Glutamatergic neuron (in vitro differentiated cells): ENCODE measurements around the gene SAMD14. TPM values are rescaled to one million over a fixed set of nuclear protein-coding genes. Genes with fewer than 3 reads are reported as not detected.

ENCODE experiments used
- DNase-seq: peaks from one replicate; pipeline ENCODE4 v3.0.0; 2022
- H3K27ac Mint-ChIP-seq: one replicate; pipeline ENCODE4 v1.8.0; 2020; ENCODE audit warnings: mild to moderate bottlenecking, mixed read lengths, inconsistent platforms; ENCODE audit not compliant: unreplicated experiment
- H3K27me3 Mint-ChIP-seq: one replicate; pipeline ENCODE4 v1.8.0; 2020; ENCODE audit warnings: mild to moderate bottlenecking, moderate library complexity, mixed read lengths, inconsistent platforms; ENCODE audit not compliant: unreplicated experiment
- H3K36me3 Mint-ChIP-seq: one replicate; pipeline ENCODE4 v1.8.0; 2020; ENCODE audit warnings: mild to moderate bottlenecking, mixed read lengths, inconsistent platforms; ENCODE audit not compliant: unreplicated experiment
- H3K4me1 Mint-ChIP-seq: one replicate; pipeline ENCODE4 v1.8.0; 2020; ENCODE audit warnings: mild to moderate bottlenecking, low read depth, mixed read lengths, inconsistent platforms; ENCODE audit not compliant: unreplicated experiment
- H3K4me3 Mint-ChIP-seq: one replicate; pipeline ENCODE4 v1.8.0; 2020; ENCODE audit warnings: mild to moderate bottlenecking, mixed read lengths, inconsistent platforms; ENCODE audit not compliant: unreplicated experiment
- H3K9me3 Mint-ChIP-seq: one replicate; pipeline ENCODE4 v1.8.0; 2020; ENCODE audit warnings: mild to moderate bottlenecking, moderate library complexity, mixed read lengths, inconsistent platforms; ENCODE audit not compliant: unreplicated experiment
- total RNA-seq: library from RNA; stranded (reverse); fragmentation: NEBNext Ultra II Directional; extraction: Animal tissue kit (Norgen Biotek cat#: 25700); gene quantifications from one replicate; pipeline ENCODE4 v1.2.1, GENCODE V29; 2021; ENCODE audit not compliant: unreplicated experiment
- TF ChIP-seq, protein P1 (sequence below): fragments of 200-600 bp; sonication (generic); IDR thresholded peaks from one replicate; pipeline ENCODE4 v1.5.0; 2021; ENCODE audit not compliant: partially characterized antibody, unreplicated experiment

Gene SAMD14
- total RNA-seq, 1 donor from 2014 or later = 95.0 TPM

DNA sequence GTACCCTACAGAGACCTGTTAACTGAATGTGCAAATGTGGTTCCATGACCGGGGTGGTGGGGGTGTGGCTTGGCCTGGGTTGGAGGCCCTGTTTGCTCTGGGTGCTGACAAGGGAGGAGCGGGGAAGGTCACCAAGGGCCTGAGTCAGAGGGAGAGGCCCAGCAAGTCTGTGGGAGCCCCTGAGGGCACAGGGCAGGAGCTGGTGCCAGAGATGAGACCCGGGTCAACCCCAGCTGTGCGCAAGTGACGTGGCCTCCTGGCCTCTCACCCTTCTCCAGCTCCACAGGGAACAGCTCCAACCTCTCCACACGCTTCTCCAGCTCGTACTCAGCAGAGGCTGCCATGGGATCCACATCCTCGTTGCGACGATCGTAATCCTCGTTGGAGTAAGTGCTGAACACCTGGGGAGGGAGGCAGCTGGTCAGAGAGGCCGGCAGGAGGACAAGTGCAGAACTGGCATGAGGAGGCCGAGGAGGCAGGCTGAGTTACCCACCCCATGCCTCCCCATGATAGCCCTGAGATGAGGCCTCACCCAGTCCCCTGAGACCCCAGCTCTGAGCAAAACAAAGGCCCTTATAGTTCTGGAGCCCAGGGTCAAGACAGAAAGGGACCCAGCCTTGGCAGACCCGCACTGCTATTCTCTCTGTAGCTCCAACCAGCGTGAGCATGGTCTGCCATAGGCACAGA, 15.0 kb upstream of the SAMD14 start:
- Mint-ChIP-seq H3K27ac (no peak overlapping the region), H3K4me3 (peak overlapping the region; percentile 83), H3K36me3 (peaks cover 12% of the 10 kb centered on the region), H3K27me3 (peaks cover 15% of the 10 kb centered on the region), H3K4me1 (peaks cover 29% of the 10 kb centered on the region), H3K9me3 (peaks cover 13% of the 10 kb centered on the region)
- no peak for DNase-seq
- TF ChIP-seq, protein P1, sequence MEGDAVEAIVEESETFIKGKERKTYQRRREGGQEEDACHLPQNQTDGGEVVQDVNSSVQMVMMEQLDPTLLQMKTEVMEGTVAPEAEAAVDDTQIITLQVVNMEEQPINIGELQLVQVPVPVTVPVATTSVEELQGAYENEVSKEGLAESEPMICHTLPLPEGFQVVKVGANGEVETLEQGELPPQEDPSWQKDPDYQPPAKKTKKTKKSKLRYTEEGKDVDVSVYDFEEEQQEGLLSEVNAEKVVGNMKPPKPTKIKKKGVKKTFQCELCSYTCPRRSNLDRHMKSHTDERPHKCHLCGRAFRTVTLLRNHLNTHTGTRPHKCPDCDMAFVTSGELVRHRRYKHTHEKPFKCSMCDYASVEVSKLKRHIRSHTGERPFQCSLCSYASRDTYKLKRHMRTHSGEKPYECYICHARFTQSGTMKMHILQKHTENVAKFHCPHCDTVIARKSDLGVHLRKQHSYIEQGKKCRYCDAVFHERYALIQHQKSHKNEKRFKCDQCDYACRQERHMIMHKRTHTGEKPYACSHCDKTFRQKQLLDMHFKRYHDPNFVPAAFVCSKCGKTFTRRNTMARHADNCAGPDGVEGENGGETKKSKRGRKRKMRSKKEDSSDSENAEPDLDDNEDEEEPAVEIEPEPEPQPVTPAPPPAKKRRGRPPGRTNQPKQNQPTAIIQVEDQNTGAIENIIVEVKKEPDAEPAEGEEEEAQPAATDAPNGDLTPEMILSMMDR = no peak

DNA sequence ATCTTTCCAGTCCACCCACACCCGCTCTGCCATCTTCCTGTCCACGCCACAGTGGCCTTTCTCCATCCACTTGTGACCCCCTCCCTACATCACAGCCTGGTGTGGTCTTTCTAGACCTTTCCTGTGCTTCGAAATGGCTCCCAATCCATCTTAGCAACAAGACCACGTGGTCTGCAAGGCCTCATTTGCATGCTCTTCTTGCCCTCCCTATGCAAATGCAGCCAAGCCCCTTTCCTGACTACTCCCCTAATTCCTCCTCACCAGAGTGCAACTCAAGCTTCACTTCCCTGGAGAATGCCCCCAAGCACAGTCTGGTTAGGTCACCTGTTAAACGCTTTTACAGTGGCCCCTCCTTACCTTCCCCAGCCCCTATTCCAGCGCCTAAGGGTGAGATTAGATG, 14.4 kb upstream of the SAMD14 start:
- Mint-ChIP-seq H3K4me1 (peaks cover 33% of the 10 kb centered on the region), H3K27me3 (peaks cover 18% of the 10 kb centered on the region), H3K9me3 (peaks cover 13% of the 10 kb centered on the region), H3K36me3 (peaks cover 12% of the 10 kb centered on the region), H3K27ac (peak overlapping the region; percentile 63), H3K4me3 (peak overlapping the region; percentile 54)
- no peak for DNase-seq
- TF ChIP-seq, protein P1 = no peak

DNA sequence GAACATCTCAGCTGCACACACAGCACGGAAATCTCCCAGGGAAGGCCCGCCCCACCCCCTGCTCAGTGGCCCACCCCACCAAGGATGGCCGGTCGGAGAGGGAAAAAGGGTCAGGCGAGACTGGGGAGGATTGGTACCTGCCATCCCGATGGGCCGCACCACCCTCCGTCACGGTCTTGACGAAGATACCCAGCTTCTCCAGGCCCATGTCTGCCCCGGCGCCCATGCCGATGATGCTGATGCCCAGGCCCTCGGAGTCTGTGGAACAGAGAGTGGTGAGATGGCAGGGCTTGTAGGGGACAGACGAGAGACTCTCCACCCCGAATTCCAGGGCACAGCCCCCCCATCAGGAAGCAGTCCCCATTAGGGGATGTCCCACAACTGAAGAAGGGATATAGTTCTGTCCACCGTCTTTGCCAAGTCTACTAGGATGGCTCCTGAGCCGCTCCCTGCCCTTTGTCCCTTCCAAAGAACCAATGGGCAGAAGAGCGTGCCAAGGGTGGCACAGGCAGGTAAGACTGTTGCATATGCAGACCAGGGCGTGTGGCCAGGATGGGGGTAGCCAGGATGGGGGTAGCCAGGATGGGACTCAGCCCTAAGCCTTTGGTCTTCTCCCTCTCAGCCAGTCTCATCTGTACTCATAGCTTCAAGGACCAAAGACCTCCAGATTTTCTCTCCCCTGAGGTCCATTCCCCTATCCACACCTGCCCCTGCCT, 13.7 kb upstream of the SAMD14 start:
- H3K27ac Mint-ChIP-seq = no peak overlapping the region
- peaks cover 36% of the 10 kb centered on the region for H3K4me1 Mint-ChIP-seq
- no peak for DNase-seq
- H3K27me3 Mint-ChIP-seq = peaks cover 18% of the 10 kb centered on the region
- H3K4me3 Mint-ChIP-seq = no peak overlapping the region
- H3K36me3 Mint-ChIP-seq = peaks cover 12% of the 10 kb centered on the region
- TF ChIP-seq, protein P1 = no peak
- peaks cover 13% of the 10 kb centered on the region for H3K9me3 Mint-ChIP-seq

DNA sequence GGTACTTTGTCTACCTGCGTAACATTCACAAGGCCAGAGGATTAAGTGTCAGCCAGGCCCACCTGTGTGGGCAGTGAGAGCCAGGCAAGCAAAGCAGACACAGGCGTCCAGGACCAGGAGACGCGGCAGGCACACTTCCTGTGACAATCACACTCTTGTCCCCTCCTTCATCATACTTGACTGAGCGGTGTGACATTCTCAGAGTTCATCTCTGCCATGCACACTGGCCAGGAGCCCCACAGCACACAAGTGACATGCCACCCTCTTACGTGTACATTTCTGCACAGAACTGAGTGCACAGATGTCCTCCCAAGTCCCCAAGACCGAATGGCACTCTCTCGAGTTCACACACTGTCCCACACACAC, 11.8 kb upstream of the SAMD14 start:
- Mint-ChIP-seq H3K4me1 (peaks cover 26% of the 10 kb centered on the region), H3K4me3 (no peak overlapping the region), H3K27me3 (peaks cover 30% of the 10 kb centered on the region), H3K27ac (no peak overlapping the region), H3K36me3 (peaks cover 12% of the 10 kb centered on the region), H3K9me3 (peaks cover 15% of the 10 kb centered on the region)
- TF ChIP-seq, protein P1 = no peak
- no peak for DNase-seq
